Fibroblast of skin of left quadriceps (primary cell): ENCODE measurements around the gene PROSER3.
A peak's percentile ranks its signal among the peaks of the same experiment; 100 is the strongest.
"Not testable (repeated sequence)": the region's sequence is repeated elsewhere in the genome, so short reads cannot be mapped to it uniquely, and the experiment has no call there.

ENCODE experiments used
- DNase-seq, 2 experiments: peaks; one replicate each; pipeline ENCODE4 v3.0.0-alpha.2; 2013; ENCODE audit warnings: low read depth in 2 of 2

Gene PROSER3

GRCh38 chr19:35754370-35755130, 3.4 kb upstream of the PROSER3 start:
- no peak for DNase-seq

- no peak for DNase-seq
These were observed 2.8 kb upstream of the PROSER3 start for GRCh38 chr19:35755131-35755549.

- DNase-seq = no peak
These were observed 2.2 kb upstream of the PROSER3 start for GRCh38 chr19:35755550-35756376.

GRCh38 chr19:35756377-35757230, 1.4 kb upstream of the PROSER3 start, which contains the start of gene HSPB6:
TSS of gene HSPB6 (minus strand) at chr19:35757029. CDS start at chr19:35757008, 21 bp downstream.
- no peak for DNase-seq

- DNase-seq = peak; percentile 84
These were observed 686 bp upstream of the PROSER3 start for GRCh38 chr19:35757231-35757748.

- no peak for DNase-seq
These were observed 1.7 kb downstream of the PROSER3 start for GRCh38 chr19:35759697-35760096.

GRCh38 chr19:35760711-35761349, 2.9 kb downstream of the PROSER3 start:
- DNase-seq = no peak

GRCh38 chr19:35764432-35765315, 6.7 kb downstream of the PROSER3 start:
- DNase-seq = no peak

- no peak for DNase-seq
These were observed 8.7 kb downstream of the PROSER3 start for GRCh38 chr19:35766571-35767104.

- DNase-seq = no peak
These were observed 9.5 kb downstream of the PROSER3 start for GRCh38 chr19:35767288-35768081.

- no peak for DNase-seq
These were observed 10.1 kb downstream of the PROSER3 start for GRCh38 chr19:35768082-35768421.

- DNase-seq = not testable (repeated sequence)
These were observed 14.4 kb downstream of the PROSER3 start for GRCh38 chr19:35772362-35772761.

GRCh38 chr19:35773020-35773806, 15.2 kb downstream of the PROSER3 start:
- DNase-seq = no peak

GRCh38 chr19:35774274-35775045, 16.5 kb downstream of the PROSER3 start:
- DNase-seq = no peak

- DNase-seq = no peak
These were observed 17.0 kb downstream of the PROSER3 start for GRCh38 chr19:35775046-35775297.

GRCh38 chr19:35775298-35776101, 17.5 kb downstream of the PROSER3 start, which contains the start of gene ARHGAP33:
TSS of gene ARHGAP33 (plus strand) at chr19:35775564. CDS start at chr19:35775659, 95 bp downstream.
- DNase-seq = peak; percentile 92
